ENCODE measurements around the gene SMIM7.
"Not testable (repeated sequence)": the region's sequence is repeated elsewhere in the genome, so short reads cannot be mapped to it uniquely, and the experiment has no call there.

The SMIM7 gene

DNA sequence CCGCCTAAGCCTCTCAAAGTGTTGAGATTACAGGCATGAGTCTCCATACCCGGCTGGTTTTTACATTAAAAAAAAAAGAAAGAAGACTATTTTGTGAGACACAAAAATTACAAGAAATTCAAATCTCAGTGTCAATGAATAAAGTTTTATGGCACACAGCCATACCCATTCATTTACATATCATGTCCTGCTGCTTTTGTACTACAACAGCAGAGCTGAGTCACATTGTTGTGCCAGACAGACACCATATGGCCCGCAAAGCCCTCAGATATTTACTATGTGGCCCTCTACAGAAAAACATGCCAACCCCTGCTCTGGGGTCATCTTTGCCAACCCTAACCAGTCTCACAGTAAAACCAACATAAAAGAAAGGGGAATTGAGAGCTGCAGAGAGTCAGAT is 5.3 kb downstream of the SMIM7 start:
- DNase-seq (ENCODE audit: low read depth), result no peak

DNA sequence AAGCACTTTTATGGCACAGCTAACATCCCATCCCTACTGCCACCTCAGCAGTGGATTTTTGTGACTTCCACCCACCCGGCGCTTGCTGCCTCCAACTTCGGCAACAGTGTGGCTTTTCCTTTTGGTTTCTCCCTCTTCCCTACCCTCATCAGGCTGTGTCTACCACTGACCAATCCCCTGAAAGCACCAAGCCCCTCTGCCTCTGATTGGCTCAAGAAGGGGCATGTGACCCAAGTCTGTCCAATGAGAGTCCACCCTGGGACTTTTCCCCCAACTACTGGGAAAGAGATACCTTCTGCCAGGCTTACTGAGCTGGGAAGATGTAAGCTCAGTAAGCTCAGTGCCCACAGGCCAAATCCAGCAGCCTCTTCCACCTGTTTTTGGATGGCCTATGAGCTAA is 5.8 kb downstream of the SMIM7 start:
- DNase-seq (ENCODE audit: low read depth), result no peak

DNA sequence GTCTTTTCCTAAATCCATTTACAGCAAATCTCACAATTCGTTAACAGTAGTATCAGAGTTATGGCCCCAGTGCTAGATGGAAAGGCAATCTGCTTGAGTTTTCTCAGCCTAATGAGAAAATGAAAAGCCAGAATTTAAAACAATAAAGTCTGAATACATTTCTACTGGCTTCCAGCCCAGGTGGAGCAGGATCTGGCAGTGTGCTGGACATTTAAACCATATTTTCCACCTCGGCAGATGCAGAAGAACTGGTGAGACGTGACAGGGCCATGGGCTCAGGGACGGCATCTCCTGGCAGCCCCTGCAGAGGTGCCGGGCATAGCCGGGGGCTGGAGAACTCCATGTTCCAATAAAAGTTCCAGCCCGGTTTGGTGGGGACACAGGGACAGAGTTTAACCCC is 7.1 kb downstream of the SMIM7 start:
- DNase-seq (ENCODE audit: low read depth), result no peak

DNA sequence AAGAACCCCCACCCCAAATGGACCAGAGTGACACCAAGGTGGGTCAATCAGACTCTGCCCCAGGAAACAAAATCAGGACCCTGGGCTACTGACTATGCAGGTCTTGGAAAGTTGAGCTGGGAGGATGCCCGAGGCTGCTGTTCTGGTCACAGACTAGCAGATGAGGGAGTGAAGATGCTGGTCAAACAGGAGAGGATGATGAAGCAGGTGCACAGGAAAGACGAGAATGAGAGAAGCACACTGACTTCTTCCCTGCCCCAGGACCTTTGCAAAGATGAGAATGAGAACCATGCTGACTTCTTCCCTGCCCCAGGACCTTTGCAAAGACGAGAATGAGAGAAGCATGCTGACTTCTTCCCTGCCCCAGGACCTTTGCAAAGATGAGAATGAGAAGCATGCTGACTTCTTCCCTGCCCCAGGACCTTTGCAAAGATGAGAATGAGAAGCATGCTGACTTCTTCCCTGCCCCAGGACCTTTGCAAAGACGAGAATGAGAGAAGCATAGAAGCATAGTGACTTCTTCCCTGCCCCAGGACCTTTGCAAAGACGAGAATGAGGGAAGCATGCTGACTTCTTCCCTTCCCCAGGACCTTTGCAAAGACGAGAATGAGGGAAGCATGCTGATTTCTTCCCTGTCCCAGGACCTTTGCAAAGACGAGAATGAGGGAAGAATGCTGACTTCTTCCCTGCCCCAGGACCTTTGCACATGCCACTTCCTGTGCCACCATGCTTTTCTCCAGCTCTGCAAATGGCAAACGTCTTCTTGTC is 8.3 kb downstream of the SMIM7 start:
- not testable (repeated sequence) for DNase-seq (ENCODE audit: low read depth)

DNA sequence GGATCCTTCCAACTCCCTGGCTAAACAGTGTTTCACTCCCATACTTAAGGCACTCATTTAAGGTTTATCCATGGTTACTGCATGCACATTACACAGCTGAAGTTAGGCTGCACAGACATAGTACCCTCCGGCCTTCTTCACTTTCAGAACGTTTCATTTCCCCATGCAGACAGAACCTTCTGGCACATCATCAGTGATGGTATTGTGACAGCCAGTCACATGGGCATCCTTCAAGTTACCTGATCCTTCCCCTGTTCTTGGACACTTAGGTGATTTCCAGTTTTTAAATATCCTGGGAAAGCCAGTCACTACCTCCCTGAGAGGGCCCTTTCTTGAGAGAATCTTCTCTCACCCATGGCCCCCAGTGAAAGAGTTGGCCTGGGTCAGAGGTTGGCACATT is 9.1 kb downstream of the SMIM7 start:
- no peak for DNase-seq (ENCODE audit: low read depth)

DNA sequence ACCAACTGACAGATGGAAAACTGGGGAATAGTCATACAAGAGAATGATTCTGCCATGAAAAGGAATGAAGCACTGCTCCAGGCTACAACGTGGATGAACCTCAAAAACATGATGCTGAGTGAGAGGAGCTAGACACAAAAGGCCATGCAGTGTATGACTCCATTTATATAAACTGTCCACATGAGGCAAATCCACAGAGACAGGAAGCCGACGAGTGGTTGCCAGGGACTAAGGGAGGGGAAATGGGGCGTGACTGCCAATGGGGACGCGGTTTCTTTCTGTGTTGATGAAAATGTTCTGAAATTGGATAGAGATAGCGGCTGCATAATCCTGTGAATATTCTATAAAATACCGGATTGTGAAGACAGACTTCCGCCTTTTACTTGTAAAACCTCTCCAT is 10.2 kb downstream of the SMIM7 start:
- DNase-seq (ENCODE audit: low read depth), result no peak

DNA sequence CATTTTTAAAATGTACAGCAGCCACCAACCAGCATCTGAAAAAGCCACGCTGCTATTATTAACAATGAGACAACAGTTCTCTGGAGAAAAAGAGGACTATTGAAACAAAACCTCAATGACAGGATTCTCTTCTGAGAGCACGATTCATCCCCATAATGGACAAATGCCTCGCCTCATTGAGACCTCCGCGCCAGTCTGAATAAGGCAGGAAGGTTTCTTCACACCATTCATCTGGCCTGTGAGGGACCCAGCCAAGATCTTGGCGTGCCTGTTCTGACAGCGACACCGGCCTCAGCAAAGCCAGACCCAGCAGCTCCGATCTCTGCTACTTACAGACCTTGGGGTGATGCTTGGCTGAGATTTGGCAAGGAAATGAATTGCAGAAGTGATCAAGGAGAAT is 14.8 kb downstream of the SMIM7 start:
- no peak for DNase-seq (ENCODE audit: low read depth)

DNA sequence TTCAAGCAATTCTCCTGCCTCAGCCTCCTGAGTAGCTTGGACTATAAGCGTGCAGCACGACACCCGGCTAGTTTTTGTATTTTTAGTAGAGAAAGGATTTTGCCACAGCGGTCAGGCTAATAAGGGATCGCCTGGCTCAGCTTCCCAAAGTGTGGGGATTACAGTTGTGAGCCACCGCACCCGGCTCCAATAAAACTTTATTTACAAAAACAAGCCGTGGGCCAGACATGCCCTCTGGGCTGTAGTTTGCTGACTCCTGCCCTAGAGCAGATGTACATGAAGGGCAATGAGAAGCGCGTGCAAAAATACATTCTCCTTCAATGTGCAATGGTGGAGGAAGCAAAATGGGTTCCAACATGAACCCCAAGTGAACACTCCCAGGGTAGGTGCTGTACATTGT is 18.2 kb downstream of the SMIM7 start:
- DNase-seq (ENCODE audit: low read depth), result no peak

DNA sequence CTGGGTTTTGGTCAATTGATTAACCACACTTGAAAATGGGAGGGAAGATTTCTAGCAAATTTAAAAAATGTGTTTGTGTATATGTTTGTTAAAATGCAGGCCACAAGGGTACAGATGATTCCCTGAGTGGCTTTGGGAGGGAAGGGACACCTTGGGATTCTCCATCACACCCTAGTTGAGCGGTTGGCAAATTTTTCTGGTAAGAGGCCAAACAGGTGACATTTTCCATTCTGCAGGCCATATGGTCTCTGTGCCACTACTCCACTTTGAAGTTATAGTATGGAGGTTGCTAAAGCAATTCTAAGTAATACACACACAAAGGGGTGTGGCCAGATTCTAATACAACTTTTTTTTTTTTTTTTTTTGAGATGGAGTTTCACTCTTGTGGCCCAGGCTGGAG is 19.0 kb downstream of the SMIM7 start:
- DNase-seq (ENCODE audit: low read depth), result no peak

DNA sequence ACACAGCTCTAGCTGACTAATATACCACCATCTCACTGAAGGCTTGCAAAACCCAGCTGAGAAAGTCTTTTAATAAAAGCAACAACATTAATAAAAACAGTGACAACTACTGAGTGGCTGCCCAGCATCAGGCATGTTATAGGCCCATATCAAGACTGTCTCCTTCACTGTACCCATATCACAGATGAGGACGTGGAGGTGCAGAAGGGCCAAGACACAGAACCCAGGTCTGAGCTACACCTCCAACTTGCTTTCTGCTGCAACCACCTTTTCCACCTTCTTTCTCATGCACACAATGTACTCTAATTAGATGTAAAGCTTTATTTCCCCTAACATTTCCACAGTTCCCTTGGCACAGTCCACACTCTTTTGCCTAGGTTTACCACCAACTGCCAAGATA is 21.3 kb downstream of the SMIM7 start:
- no peak for DNase-seq (ENCODE audit: low read depth)

DNA sequence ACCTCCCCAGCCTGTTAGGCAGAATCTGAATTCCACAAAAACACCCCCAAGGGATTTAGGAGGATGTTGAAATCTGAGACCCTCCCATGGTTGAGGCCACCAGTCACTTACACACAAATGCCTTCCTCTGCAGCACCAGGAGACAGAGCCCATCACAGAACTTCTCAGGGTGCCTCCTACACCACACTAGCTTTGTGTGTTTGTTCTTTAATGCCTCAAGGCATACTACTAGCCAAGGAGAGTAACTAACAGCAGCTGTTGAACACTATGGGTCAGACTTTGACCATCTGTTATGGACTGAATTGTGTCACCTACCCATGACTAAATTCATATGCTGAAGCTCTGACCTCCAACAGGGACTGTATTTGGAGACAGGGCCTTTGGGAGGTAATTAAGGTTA is 22.4 kb downstream of the SMIM7 start:
- no peak for DNase-seq (ENCODE audit: low read depth)

DNA sequence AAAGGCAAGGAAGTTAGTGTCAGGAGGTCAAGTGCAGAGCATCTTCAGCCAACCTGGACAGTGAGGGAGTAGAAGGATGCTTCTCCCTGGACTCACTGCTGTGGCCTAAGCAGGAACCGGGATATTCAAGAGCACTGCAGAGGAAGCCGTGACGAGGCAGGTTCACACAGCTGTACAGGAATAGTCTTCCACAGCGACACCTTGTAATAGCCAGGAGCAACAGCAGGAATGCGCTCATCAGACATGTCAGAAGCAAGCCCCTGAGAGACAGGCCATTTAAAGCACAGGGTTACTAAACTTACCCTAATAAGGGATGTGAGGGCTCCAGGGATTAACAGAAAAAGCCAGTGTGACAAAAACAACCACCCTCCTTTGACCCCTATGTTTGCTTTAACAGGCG is 28.5 kb downstream of the SMIM7 start:
- DNase-seq (ENCODE audit: low read depth), result no peak

DNA sequence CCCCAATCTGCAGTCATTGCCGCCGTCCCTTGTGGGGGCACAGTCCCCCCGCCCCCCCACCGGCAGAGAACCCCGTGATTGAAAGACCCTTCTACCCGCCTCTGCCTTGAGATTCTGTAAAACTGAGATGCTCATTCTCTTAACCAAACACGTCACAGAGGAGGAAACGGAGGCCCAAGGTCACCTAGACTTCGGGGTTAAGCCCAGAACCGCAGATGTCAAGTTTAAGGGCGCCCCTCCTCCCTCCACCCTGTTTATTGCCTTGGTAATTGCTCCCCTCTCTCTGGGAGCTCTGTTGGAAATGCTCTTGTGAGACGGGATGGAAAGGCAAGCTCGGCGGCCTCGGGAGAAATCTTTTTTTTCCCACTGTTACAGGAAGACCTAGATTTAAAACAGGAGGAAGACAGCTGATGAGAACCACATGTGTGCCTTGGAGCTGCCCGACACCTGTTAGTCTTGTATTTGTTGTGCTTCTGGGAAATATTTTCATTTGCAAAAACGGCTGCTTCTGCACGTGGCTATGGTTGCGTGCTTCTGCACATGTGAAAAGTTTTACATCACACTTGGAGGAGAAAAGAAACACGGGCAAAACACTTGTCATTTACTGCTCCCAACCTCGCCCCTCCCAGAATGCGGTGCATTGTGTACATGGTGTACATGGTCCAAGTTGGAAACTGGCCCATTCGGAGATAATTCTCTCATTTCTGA is 30.8 kb downstream of the SMIM7 start:
- DNase-seq (ENCODE audit: low read depth), result no peak

DNA sequence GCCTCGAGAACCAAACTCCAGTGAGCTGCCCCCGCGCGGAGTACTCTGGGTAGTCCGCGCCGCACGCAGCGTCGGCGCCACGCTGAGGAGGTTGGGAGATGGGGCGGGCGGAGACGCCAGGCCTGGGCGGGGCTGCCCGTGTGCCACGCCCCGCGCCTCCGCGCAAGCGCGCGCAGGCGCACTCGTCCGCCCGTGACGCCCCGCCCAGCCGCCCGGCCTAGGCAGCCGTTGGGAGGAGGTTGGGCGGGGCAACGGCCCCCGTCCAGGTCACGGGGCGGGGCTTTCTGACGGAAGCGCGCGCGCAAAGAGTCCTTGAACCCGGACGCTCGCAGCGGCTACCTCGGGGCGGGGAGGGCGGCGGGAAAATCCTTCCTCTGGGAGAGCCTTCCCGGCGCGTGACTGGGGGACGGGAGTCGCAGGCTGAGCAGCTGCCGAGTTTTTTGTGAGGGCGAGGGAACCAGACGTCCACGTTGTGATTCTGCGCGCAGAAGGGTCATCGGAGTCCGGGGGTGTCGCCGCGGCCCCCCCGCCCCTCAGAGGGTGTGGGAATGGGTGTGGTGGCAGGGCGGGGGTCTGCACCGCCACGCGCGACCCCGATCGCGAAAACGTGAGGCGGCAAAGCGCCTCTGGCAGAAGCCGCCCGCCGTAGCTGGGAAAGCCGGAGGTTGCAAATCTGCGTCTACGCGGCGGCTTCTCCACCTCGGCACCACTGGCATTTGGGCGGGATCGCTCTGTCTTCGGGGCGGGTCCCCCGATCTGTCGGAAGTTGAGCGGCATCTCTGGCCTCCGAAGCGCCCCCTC is 31.6 kb downstream of the SMIM7 start, which contains the start of gene MED26:
Gene MED26, minus strand, starts transcription at position 22 of the 801 bp plus-strand sequence. CDS start 261 bp downstream, outside the sequence.
- peak; percentile 95 for DNase-seq (ENCODE audit: low read depth)

DNA sequence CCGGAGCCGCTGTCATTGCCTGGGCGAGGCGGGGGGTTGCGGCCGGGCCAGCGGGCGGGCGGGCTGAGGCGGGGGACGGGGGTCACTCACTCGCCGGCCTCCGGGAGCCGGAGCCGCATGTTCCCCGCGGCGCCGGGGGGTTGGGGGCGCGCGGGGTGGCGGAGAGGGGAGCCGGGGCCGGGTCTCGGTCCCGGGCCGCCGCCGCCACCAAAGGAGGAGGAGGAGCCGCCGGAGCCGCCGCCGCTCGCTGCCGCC is 32.1 kb downstream of the SMIM7 start:
- no peak for DNase-seq (ENCODE audit: low read depth)

DNA sequence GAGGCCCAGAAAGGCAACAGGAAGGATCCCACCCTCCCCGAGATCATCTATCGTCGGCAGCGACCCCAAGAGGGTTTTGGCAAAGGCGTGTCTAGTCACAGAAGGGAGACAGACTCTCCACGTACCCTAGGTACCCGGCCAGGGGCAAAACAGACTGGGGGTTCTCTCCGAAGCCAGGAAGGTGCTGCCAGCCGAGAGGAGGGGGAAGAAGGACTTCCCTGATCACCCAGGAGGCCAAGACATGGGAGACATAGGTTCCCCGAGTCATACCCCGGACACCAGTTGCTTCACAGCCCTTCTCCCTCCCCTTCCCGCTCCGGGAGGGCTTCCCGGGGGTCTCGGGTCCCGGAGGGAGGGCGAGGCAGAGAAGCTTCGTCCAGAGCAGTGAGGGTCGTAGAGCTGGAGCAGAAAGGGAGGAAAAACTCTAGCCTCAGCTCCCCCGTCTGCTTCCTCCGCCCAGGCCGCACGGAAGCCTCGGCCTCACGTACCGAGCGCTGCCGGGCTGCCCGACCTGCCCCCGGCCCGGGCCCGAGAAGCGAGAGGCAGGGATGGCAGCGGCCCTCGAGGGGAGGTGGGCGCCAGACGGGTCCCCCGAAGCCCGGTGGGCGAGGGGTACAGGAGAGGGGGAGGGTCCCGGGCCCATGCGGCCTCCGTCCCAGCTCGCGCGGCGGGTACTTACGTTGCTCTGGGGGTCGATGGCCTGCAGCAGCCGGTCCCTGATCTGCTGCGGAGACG is 32.6 kb downstream of the SMIM7 start:
- peak; percentile 2 for DNase-seq (ENCODE audit: low read depth)

DNA sequence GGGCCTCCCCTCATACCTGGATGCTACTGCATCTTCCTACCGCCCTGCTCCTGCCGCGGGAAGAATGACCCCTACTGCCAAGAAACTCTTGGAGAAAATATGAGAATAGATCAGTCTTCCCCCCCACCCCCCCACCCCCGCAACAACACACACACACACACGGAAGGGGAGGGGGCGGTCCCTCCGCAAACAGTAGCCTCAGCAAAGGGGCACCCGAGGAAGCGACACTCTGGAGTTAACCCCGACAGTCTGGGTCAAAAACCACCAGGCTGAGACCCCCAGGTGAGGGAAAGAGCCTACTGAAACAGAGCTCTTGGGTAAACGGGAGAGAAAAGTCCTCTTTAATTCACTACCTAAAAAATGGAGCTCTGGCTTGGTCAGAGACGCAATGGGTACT is 33.1 kb downstream of the SMIM7 start:
- DNase-seq (ENCODE audit: low read depth), result no peak

DNA sequence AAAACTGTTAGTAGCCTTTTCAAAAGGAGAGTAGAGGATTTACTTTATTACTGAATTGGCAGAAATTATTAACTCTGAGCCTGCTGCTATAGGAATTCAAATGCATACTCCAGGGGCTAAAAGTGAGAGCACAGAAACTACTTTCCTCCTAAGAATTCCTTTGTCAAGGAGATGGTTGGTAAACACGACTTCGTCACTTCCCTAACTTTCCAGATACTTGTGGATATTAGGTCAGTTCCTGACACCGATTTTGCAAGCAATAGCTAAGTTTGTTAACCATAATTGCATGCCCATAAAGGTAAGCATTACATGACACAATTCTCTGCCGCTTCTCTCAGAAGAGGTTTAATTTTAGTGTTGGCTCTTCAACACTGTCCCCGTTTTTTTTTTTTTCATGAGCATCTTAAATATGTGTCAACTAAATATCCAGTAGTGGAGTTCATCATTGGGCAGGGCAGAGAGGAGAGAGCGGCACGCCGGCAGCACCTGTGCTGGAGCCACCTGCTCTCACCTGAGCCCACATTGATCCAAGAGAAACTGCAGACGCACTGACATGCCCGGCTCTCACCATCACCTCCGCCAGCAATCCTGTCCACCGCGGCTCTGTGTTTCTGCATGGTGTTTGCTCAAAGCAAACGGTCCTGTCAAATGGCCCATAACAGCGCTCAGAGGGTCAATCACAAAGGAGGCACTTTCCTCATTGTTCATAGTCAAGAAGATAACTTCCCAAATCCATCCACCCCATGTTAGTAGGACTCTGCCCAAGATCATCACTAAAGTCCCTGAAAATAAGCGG is 34.6 kb downstream of the SMIM7 start:
- no peak for DNase-seq (ENCODE audit: low read depth)

DNA sequence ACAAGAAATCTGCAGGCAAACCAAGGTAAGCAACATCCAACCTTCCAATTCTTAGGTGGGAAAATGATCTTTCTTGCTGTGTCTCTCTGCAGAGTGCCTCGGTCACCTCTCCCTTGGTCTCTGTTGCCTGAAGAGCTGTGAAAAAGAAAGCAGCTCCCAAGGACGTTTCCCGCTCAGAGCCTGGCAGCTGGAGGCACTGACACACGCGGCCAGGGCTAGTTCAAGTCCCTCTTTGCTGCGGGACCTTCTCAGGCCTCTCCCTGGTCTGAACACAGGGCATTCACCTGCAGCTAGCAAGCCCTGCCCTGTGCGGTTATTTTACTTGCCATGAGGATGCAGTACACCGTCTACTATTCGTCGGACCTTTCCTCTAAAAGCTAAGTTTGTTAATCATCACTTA is 35.7 kb downstream of the SMIM7 start:
- no peak for DNase-seq (ENCODE audit: low read depth)

DNA sequence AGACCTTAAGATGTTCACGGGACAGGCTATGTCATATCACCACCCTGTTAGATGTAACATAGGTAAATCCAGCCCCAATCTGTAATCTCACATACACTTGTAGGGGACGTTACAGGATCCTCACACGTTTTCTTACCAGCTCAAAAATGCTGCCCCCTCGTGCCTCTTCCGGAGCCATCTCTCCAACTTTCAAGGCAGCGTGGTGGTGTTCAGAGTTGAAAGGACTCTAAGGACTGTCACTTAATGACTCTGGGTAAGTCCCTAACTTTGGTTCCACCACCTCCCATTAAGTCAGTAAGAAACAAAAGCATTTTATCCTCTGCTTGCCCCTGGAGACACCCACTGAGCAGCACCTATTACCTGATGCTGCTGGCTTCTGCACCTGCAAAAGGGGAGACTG is 36.4 kb downstream of the SMIM7 start:
- DNase-seq (ENCODE audit: low read depth), result no peak

DNA sequence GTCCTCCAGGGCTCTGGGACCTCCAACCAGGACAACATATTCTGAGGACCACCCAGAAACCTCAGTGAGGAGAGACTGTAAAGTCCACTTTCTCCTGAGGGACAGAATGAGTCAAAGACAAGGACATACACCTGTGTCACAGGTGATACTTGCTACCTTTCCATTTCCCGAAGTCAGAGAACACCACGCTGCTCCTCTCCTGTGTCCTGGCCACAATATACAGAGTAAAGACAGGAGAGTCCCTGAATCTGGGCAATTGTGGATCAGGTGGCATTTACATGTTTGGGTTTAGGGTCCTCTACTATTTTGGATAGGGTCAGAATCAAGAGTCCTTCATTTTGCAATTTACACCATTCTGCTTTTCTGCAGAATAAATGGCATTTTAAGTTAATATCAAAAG is 36.9 kb downstream of the SMIM7 start:
- no peak for DNase-seq (ENCODE audit: low read depth)
